ENCODE results near the gene CD320.
A peak's percentile ranks its signal among the peaks of the same experiment; 100 is the strongest.

The CD320 gene

GRCh38 chr19:8256276-8257051 is 51.7 kb downstream of the CD320 start:
- in situ Hi-C loops (cut with HindIII; ENCODE audit: low sequenced_read_pairs): no loop called here
- no peak overlapping the region for H3K4me3 ChIP-seq (ENCODE audit: low read depth, low read length)
- no peak for TF ChIP-seq CTCF (IDR thresholded peaks at IDR 0.05; ENCODE audit: low read depth, low read length, missing control alignments)
- no peak for DNase-seq (ENCODE audit: low read depth)

DNA sequence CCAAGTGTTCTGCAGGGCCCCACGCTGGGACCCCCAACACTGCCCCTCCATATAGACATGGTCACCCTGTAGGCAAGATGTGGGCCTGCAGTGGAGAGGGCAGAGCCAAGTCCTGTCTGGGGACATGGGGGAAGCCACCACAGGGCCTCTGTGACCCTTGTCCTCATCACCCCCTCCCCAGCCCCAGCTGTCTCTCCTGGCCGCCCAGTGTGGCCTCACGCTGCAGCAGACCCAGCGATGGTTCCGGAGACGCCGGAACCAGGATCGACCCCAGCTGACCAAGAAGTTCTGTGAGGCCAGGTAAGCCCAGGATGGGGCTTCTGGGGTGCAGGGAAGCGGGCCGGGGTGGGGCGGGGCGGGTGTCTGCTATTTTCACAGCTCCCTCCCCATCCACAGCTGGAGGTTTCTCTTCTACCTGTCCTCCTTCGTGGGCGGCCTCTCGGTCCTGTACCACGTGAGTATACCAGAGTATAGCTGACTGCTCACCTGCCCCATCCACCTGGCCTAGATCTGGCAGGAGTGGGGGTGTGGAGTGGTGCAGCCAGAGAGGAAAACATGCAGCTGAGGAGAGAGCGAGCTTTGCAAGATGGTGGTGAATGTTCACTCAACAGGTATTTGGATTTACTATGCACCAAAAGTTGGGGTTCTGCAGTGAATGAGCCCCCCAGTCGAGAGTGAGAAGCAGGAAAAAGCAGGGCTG is 52.6 kb downstream of the CD320 start:
- TF ChIP-seq CTCF (IDR thresholded peaks at IDR 0.05; ENCODE audit: low read depth, low read length, missing control alignments): no peak
- in situ Hi-C loops (cut with HindIII; ENCODE audit: low sequenced_read_pairs): no loop called here
- H3K4me3 ChIP-seq (ENCODE audit: low read depth, low read length): no peak overlapping the region
- DNase-seq (ENCODE audit: low read depth): no peak

DNA sequence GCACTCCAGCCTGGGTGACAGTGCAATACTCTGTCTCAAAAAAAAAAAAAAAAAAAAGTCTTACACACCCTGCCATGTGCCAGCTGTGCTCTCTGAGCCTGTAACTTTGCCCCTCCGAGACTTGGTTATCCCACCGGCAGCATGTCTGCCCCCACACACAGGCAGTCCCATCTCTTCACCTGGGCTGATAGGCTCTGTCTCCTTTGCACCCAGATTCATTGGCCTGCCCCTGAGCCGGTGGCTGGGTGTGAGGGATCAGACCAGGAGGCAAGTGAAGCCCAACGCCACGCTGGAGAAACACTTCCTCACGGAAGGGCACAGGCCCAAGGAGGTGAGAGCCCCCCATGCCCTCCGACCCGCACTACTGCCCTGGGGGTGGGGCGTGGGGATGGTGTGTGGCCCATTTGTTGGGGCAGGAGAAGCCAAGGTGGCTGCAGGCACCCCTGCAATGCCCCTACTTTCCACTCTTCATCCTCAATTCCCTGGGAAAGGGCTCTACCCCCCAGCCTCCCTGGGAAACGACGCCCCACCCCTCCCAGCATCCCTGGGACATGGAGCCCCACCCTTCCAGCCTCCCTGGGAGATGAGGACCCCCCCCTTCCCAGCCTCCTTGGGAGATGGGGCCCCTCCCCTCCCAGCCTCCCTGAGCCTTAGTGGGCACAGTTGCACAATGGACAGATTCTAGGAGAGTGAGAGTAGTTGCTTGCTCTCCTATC is 53.7 kb downstream of the CD320 start:
- in situ Hi-C loops (cut with HindIII; ENCODE audit: low sequenced_read_pairs): no loop called here
- no peak for TF ChIP-seq CTCF (IDR thresholded peaks at IDR 0.05; ENCODE audit: low read depth, low read length, missing control alignments)
- DNase-seq (ENCODE audit: low read depth): no peak
- no peak overlapping the region for H3K4me3 ChIP-seq (ENCODE audit: low read depth, low read length)

GRCh38 chr19:8253678-8254077 is 54.5 kb downstream of the CD320 start:
- DNase-seq (ENCODE audit: low read depth): no peak
- H3K4me3 ChIP-seq (ENCODE audit: low read depth, low read length): no peak overlapping the region
- in situ Hi-C loops (cut with HindIII; ENCODE audit: low sequenced_read_pairs): no loop called here
- TF ChIP-seq CTCF (IDR thresholded peaks at IDR 0.05; ENCODE audit: low read depth, low read length, missing control alignments): no peak

- H3K4me3 ChIP-seq (ENCODE audit: low read depth, low read length): no peak overlapping the region
- in situ Hi-C loops (cut with HindIII; ENCODE audit: low sequenced_read_pairs): no loop called here
- peak; percentile 91 for TF ChIP-seq CTCF (IDR thresholded peaks at IDR 0.05; ENCODE audit: low read depth, low read length, missing control alignments)
- peak; percentile 50 for DNase-seq (ENCODE audit: low read depth)
These were observed 55.1 kb downstream of the CD320 start for GRCh38 chr19:8252922-8253589.

Measured in astrocyte of the cerebellum (primary cell).